PC-9 (cell line): Measurements from ENCODE around the gene RHAG.

ENCODE experiments used
- EZH2 ChIP-seq: fragments of 200-600 bp; sonication (generic); IDR thresholded peaks from 2 replicates; pipeline ENCODE4 v1.8.0; 2017; ENCODE audit warnings: antibody characterized with exemption, low read depth
- TF ChIP-seq, protein P1 (sequence below): fragments of 200-600 bp; sonication (generic); conservative IDR thresholded peaks from 2 replicates; pipeline ENCODE4 v1.6.1; 2017; ENCODE audit warnings: mixed run types, antibody characterized with exemption, mild to moderate bottlenecking, moderate library complexity

- no peak for TF ChIP-seq EZH2
- TF ChIP-seq, protein P1, sequence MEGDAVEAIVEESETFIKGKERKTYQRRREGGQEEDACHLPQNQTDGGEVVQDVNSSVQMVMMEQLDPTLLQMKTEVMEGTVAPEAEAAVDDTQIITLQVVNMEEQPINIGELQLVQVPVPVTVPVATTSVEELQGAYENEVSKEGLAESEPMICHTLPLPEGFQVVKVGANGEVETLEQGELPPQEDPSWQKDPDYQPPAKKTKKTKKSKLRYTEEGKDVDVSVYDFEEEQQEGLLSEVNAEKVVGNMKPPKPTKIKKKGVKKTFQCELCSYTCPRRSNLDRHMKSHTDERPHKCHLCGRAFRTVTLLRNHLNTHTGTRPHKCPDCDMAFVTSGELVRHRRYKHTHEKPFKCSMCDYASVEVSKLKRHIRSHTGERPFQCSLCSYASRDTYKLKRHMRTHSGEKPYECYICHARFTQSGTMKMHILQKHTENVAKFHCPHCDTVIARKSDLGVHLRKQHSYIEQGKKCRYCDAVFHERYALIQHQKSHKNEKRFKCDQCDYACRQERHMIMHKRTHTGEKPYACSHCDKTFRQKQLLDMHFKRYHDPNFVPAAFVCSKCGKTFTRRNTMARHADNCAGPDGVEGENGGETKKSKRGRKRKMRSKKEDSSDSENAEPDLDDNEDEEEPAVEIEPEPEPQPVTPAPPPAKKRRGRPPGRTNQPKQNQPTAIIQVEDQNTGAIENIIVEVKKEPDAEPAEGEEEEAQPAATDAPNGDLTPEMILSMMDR: no peak
Measured at GRCh38 chr6:49609285-49609684, 27.4 kb downstream of the RHAG start.
